Measurements from ENCODE around the gene HOXB6.

DNA sequence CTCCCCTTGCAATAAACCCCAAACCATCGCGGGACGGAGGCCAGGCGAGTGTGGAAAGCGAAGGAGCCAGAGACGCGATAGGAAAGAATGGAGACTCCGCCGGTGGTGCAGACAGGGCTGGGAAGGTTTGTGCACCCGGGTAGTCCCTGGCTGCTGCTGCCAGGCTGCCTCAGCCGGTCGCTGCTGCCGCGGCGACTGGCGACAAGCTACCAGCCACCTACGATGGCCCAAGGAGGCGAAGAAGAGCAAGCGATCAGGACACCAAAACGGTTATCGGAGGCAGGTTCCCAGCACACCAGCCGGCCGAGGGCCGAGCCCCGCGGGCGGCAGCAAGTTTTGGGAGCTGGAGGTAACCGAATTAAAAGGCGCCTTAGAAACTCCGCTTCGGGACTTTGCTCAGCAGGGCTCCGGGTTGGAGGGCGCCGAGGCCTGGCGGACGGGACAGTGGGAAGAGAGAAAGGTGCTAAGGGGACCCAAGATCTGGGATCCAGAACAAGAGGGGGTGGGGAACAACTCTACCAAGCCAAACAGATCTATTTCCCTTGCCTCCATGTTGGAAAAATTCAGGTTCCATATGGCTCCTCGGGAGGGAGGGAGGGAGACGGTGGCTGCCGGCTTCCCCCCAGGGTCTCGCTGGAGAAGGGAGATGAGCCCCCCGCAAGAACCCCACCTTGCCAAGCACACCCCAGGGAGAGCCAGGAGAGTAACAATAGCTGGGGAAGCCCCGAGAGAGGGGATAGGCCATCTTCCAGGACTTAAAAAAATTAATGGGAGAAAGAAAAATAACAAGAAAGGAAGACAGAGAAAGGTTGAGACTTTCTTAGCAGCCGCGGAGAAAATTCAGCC is 50.2 kb downstream of the HOXB6 start:
- TF ChIP-seq POLR2A (IDR thresholded peaks at IDR 0.05): no peak
- TF ChIP-seq, protein P1, sequence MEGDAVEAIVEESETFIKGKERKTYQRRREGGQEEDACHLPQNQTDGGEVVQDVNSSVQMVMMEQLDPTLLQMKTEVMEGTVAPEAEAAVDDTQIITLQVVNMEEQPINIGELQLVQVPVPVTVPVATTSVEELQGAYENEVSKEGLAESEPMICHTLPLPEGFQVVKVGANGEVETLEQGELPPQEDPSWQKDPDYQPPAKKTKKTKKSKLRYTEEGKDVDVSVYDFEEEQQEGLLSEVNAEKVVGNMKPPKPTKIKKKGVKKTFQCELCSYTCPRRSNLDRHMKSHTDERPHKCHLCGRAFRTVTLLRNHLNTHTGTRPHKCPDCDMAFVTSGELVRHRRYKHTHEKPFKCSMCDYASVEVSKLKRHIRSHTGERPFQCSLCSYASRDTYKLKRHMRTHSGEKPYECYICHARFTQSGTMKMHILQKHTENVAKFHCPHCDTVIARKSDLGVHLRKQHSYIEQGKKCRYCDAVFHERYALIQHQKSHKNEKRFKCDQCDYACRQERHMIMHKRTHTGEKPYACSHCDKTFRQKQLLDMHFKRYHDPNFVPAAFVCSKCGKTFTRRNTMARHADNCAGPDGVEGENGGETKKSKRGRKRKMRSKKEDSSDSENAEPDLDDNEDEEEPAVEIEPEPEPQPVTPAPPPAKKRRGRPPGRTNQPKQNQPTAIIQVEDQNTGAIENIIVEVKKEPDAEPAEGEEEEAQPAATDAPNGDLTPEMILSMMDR (IDR thresholded peaks at IDR 0.05): no peak

Data from lower leg skin (tissue), 3 donors.